WTC11 (cell line): ENCODE measurements around the gene COL6A3. TPM values are rescaled to one million over a fixed set of nuclear protein-coding genes. Genes with fewer than 3 reads are reported as not detected.

Experiments
- ATAC-seq: fragments of 200-7000 bp; cut with Tn5 transposase; 2 replicates; pipeline ENCODE4 v1.10.0; 2021; ENCODE audit warnings: mild to moderate bottlenecking, moderate library complexity
- CTCF ChIA-PET: fragments of 300-600 bp; sonication (Branson Sonifier 250); formaldehyde crosslinking; loops from one replicate; lab custom pipeline; 2021; ENCODE audit warnings: antibody characterized with exemption; lab: Charles Lee
- POLR2A ChIA-PET: fragments of 350-600 bp; sonication (Branson Sonifier 250); formaldehyde crosslinking; loops from one replicate; lab custom pipeline; 2021; ENCODE audit warnings: antibody characterized with exemption; lab: Charles Lee
- DNase-seq: peaks from one replicate; pipeline ENCODE4 v3.0.0; 2021; ENCODE audit warnings: low spot score
- H3K27ac Mint-ChIP-seq: 2 replicates; pipeline ENCODE4 v1.8.0; 2021; ENCODE audit warnings: mixed read lengths
- H3K27me3 Mint-ChIP-seq: 2 replicates; pipeline ENCODE4 v1.8.0; 2021; ENCODE audit warnings: low read depth, mild to moderate bottlenecking, moderate library complexity, mixed read lengths
- H3K36me3 Mint-ChIP-seq: 2 replicates; pipeline ENCODE4 v1.8.0; 2021; ENCODE audit warnings: mixed read lengths
- H3K4me1 Mint-ChIP-seq: 2 replicates; pipeline ENCODE4 v1.8.0; 2022; ENCODE audit warnings: mixed read lengths
- H3K4me3 Mint-ChIP-seq: 2 replicates; pipeline ENCODE4 v1.8.0; 2021; ENCODE audit warnings: mild to moderate bottlenecking, moderate library complexity, mixed read lengths
- H3K9me3 Mint-ChIP-seq: 2 replicates; pipeline ENCODE4 v1.8.0; 2021; ENCODE audit warnings: mixed read lengths
- ATF1 ChIP-seq: sonication (generic); formaldehyde crosslinking; IDR thresholded peaks from 2 replicates; pipeline ENCODE4 v1.8.1; 2023; ENCODE audit warnings: mild to moderate bottlenecking, moderate library complexity, missing genetic modification reagents
- ATF2 ChIP-seq: sonication (generic); formaldehyde crosslinking; IDR thresholded peaks from 2 replicates; pipeline ENCODE4 v1.8.1; 2022; ENCODE audit warnings: low read depth, missing genetic modification reagents, borderline replicate concordance
- CREB1 ChIP-seq: sonication (generic); formaldehyde crosslinking; IDR thresholded peaks from 2 replicates; pipeline ENCODE4 v1.8.0; 2023; ENCODE audit warnings: mild to moderate bottlenecking, missing genetic modification reagents
- ETV6 ChIP-seq: sonication (generic); formaldehyde crosslinking; IDR thresholded peaks from 2 replicates; pipeline ENCODE4 v1.8.1; 2022; ENCODE audit warnings: mild to moderate bottlenecking, missing genetic modification reagents
- FOXP1 ChIP-seq: sonication (generic); formaldehyde crosslinking; IDR thresholded peaks from 2 replicates; pipeline ENCODE4 v1.8.0; 2022; ENCODE audit warnings: missing genetic modification reagents, mild to moderate bottlenecking, moderate library complexity, borderline replicate concordance
- HMGA2 ChIP-seq: fragments of 250-450 bp; sonication (Bioruptor Pico); IDR thresholded peaks from 2 replicates; pipeline ENCODE4 v1.4.0; 2021; ENCODE audit warnings: mild to moderate bottlenecking, moderate library complexity
- JAZF1 ChIP-seq: fragments of 250-450 bp; sonication (Bioruptor Pico); IDR thresholded peaks from 2 replicates; pipeline ENCODE4 v1.9.0; 2021; ENCODE audit warnings: moderate library complexity, mild to moderate bottlenecking, inconsistent platforms
- NFE2L1 ChIP-seq: sonication (generic); formaldehyde crosslinking; IDR thresholded peaks from 2 replicates; pipeline ENCODE4 v1.8.1; 2023; ENCODE audit warnings: missing genetic modification reagents
- SOX15 ChIP-seq: fragments of 250-450 bp; sonication (Bioruptor Pico); IDR thresholded peaks from 2 replicates; pipeline ENCODE4 v1.9.0; 2021; ENCODE audit warnings: mild to moderate bottlenecking
- SP1 ChIP-seq: sonication (generic); formaldehyde crosslinking; conservative IDR thresholded peaks from 2 replicates; pipeline ENCODE4 v1.8.1; 2022; ENCODE audit warnings: missing genetic modification reagents
- TEAD1 ChIP-seq: sonication (generic); formaldehyde crosslinking; IDR thresholded peaks from 2 replicates; pipeline ENCODE4 v1.8.0; 2022; ENCODE audit warnings: mild to moderate bottlenecking, missing genetic modification reagents
- TP53 ChIP-seq: sonication (generic); formaldehyde crosslinking; IDR thresholded peaks from 2 replicates; pipeline ENCODE4 v1.8.1; 2023; ENCODE audit warnings: mild to moderate bottlenecking, missing genetic modification reagents
- USF2 ChIP-seq: sonication (generic); formaldehyde crosslinking; IDR thresholded peaks from 2 replicates; pipeline ENCODE4 v1.8.1; 2023; ENCODE audit warnings: mild to moderate bottlenecking, missing genetic modification reagents, moderate library complexity
- ZNF121 ChIP-seq: sonication (generic); formaldehyde crosslinking; IDR thresholded peaks from 2 replicates; pipeline ENCODE4 v1.8.0; 2023; ENCODE audit warnings: missing genetic modification reagents
- ZNF138 ChIP-seq: sonication (generic); formaldehyde crosslinking; conservative IDR thresholded peaks from 2 replicates; pipeline ENCODE4 v1.8.1; 2022; ENCODE audit warnings: mild to moderate bottlenecking, moderate library complexity, missing genetic modification reagents
- ZNF416 ChIP-seq: fragments of 250-450 bp; sonication (Bioruptor Pico); IDR thresholded peaks from 2 replicates; pipeline ENCODE4 v1.9.0; 2021; ENCODE audit warnings: mild to moderate bottlenecking, inconsistent platforms
- ZNF423 ChIP-seq: fragments of 250-450 bp; sonication (Bioruptor Pico); IDR thresholded peaks from 2 replicates; pipeline ENCODE4 v2.1.2; 2022; ENCODE audit warnings: mild to moderate bottlenecking, moderate library complexity
- total RNA-seq: library from RNA; stranded (reverse); gene quantifications from 3 replicates; pipeline ENCODE4 v1.2.3, GENCODE V29; 2021
- TF ChIP-seq, protein P1 (sequence below): fragments of 250-450 bp; sonication (Bioruptor Pico); conservative IDR thresholded peaks from 2 replicates; pipeline ENCODE4 v1.9.0; 2021; ENCODE audit warnings: mild to moderate bottlenecking
- TF ChIP-seq, protein P2 (sequence below): sonication (generic); formaldehyde crosslinking; IDR thresholded peaks from 2 replicates; pipeline ENCODE4 v1.8.0; 2022; ENCODE audit warnings: mild to moderate bottlenecking, missing genetic modification reagents
- TF ChIP-seq, protein P3 (sequence below): sonication (generic); formaldehyde crosslinking; IDR thresholded peaks from 2 replicates; pipeline ENCODE4 v1.8.0; 2023; ENCODE audit warnings: missing genetic modification reagents
- TF ChIP-seq, protein P4 (sequence below): fragments of 250-450 bp; sonication (Bioruptor Pico); IDR thresholded peaks from 2 replicates; pipeline ENCODE4 v2.1.2; 2022; ENCODE audit warnings: mild to moderate bottlenecking, moderate library complexity
- TF ChIP-seq, protein P5 (sequence below): fragments of 250-450 bp; sonication (Bioruptor Pico); IDR thresholded peaks from 2 replicates; pipeline ENCODE4 v1.9.0; 2021; ENCODE audit warnings: moderate library complexity, mild to moderate bottlenecking, inconsistent platforms, borderline replicate concordance
- TF ChIP-seq, protein P6 (sequence below): sonication (generic); formaldehyde crosslinking; IDR thresholded peaks from 2 replicates; pipeline ENCODE4 v1.8.1; 2023; ENCODE audit warnings: mild to moderate bottlenecking, missing genetic modification reagents

COL6A3 gene
- total RNA-seq, 1 experiment from 2014 or later = 2.6 TPM

DNA sequence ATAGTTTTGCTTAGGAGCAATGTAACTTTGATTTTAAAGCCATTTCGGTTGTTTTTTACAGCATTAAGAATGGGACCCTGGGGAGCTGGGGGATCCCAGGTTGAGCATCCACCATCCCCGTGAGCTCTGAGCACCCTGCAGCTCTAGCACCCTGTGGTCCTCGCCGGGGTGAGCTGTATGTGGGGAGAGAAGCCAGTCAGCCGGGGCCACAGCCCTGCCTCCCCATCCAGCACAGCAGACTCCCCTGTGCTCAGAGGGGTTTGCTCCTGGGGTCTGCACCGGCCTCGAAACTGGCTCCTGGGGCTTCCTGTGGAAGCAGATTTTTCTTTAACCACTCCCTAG lies 1.3 kb downstream of the COL6A3 start:
- no peak overlapping the region for H3K27ac Mint-ChIP-seq
- CTCF ChIA-PET = interaction anchor here (0.8 to 6.8 kb wide), 5 partner anchors 8 to 247 kb away, joined by 3 to 75 read pairs (median 4); no protein-coding TSS in a partner anchor
- H3K4me3 Mint-ChIP-seq = no peak overlapping the region

GRCh38 chr2:237411683-237412423 lies 2.1 kb downstream of the COL6A3 start:
- Mint-ChIP-seq H3K4me3 (no peak overlapping the region), H3K36me3 (no peaks in the 10 kb centered on the region)
- ATAC-seq = peak; percentile 10; the same call in 1 of the 2 replicates
- POLR2A ChIA-PET = no interaction called here
- no peak for DNase-seq
- TF ChIP-seq ZNF423 (CRISPR knock-in tag) (no peak), CREB1 (CRISPR knock-in tag) (no peak), TP53 (CRISPR knock-in tag) (no peak), ATF1 (no peak), TEAD1 (CRISPR knock-in tag) (no peak), SOX15 (CRISPR knock-in tag) (no peak), SP1 (CRISPR knock-in tag) (no peak), ZNF138 (CRISPR knock-in tag) (no peak), ZNF121 (CRISPR knock-in tag) (no peak)
- TF ChIP-seq, protein P1, sequence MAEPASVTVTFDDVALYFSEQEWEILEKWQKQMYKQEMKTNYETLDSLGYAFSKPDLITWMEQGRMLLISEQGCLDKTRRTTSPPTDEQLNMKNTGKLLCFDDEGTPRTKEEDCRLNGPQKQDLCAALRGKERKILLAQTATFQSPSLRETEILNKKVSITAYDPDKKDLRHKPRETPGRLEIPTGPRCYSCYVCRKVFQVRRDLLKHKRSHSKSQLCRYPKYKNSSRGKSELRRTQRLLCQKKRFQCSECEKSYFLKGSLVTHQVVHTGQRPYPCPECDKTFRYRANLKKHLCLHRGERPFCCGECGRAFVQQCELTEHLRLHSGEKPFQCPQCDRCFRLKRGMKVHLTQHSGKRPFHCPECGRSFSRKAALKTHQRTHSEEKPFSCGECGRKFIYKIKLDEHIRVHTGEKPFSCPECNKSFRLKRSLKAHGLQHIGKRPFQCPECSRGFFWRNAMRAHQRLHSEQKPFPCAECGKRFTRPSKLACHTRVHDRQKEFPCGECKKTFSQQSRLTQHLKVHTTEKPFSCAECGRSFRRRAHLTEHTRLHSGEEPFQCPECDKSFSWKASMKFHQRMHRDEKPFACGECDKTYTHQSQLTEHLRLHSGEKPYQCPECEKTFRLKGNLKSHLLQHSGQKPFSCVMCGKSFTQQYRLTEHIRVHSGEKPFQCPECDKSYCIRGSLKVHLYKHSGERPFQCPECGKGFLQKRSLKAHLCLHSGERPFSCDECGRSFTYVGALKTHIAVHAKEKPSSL = no peak
- TF ChIP-seq, protein P2, sequence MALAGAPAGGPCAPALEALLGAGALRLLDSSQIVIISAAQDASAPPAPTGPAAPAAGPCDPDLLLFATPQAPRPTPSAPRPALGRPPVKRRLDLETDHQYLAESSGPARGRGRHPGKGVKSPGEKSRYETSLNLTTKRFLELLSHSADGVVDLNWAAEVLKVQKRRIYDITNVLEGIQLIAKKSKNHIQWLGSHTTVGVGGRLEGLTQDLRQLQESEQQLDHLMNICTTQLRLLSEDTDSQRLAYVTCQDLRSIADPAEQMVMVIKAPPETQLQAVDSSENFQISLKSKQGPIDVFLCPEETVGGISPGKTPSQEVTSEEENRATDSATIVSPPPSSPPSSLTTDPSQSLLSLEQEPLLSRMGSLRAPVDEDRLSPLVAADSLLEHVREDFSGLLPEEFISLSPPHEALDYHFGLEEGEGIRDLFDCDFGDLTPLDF (CRISPR knock-in tag) = no peak
- TF ChIP-seq, protein P3, sequence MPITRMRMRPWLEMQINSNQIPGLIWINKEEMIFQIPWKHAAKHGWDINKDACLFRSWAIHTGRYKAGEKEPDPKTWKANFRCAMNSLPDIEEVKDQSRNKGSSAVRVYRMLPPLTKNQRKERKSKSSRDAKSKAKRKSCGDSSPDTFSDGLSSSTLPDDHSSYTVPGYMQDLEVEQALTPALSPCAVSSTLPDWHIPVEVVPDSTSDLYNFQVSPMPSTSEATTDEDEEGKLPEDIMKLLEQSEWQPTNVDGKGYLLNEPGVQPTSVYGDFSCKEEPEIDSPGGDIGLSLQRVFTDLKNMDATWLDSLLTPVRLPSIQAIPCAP (CRISPR knock-in tag) = no peak
- TF ChIP-seq, all 79 proteins: peak for 0
- Mint-ChIP-seq H3K4me1 (peaks cover 35% of the 10 kb centered on the region), H3K27me3 (no peaks in the 10 kb centered on the region; the same call in 1 of the 2 replicates), H3K27ac (no peak overlapping the region), H3K9me3 (no peaks in the 10 kb centered on the region)
- CTCF ChIA-PET = interaction anchor here (0.8 to 6.8 kb wide), 9 partner anchors 9 to 290 kb away, joined by 3 to 75 read pairs (median 4); no protein-coding TSS in a partner anchor

More for the DNA sequence above, 1.3 kb downstream of the COL6A3 start:
- DNase-seq (no peak), ATAC-seq (no peak)
- POLR2A ChIA-PET = no interaction called here
- no peaks in the 10 kb centered on the region for H3K9me3 Mint-ChIP-seq
- H3K4me1 Mint-ChIP-seq = peaks cover 35% of the 10 kb centered on the region
- H3K27me3 Mint-ChIP-seq = peaks cover 4% of the 10 kb centered on the region; the same call in 1 of the 2 replicates
- TF ChIP-seq CREB1 (CRISPR knock-in tag) (no peak), FOXP1 (CRISPR knock-in tag) (no peak), HMGA2 (CRISPR knock-in tag) (no peak), ATF1 (no peak), ZNF121 (CRISPR knock-in tag) (no peak), JAZF1 (no peak), NFE2L1 (CRISPR knock-in tag) (no peak), ZNF416 (CRISPR knock-in tag) (no peak), USF2 (CRISPR knock-in tag) (no peak), ATF2 (CRISPR knock-in tag) (no peak), ETV6 (CRISPR knock-in tag) (no peak)
- TF ChIP-seq, protein P4, sequence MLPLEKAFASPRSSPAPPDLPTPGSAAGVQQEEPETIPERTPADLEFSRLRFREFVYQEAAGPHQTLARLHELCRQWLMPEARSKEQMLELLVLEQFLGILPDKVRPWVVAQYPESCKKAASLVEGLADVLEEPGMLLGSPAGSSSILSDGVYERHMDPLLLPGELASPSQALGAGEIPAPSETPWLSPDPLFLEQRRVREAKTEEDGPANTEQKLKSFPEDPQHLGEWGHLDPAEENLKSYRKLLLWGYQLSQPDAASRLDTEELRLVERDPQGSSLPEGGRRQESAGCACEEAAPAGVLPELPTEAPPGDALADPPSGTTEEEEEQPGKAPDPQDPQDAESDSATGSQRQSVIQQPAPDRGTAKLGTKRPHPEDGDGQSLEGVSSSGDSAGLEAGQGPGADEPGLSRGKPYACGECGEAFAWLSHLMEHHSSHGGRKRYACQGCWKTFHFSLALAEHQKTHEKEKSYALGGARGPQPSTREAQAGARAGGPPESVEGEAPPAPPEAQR (CRISPR knock-in tag) = no peak
- TF ChIP-seq, protein P5, sequence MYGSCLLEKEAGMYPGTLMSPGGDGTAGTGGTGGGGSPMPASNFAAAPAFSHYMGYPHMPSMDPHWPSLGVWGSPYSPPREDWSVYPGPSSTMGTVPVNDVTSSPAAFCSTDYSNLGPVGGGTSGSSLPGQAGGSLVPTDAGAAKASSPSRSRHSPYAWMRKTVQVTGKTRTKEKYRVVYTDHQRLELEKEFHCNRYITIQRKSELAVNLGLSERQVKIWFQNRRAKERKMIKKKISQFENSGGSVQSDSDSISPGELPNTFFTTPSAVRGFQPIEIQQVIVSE (CRISPR knock-in tag) = no peak
- TF ChIP-seq, protein P6, sequence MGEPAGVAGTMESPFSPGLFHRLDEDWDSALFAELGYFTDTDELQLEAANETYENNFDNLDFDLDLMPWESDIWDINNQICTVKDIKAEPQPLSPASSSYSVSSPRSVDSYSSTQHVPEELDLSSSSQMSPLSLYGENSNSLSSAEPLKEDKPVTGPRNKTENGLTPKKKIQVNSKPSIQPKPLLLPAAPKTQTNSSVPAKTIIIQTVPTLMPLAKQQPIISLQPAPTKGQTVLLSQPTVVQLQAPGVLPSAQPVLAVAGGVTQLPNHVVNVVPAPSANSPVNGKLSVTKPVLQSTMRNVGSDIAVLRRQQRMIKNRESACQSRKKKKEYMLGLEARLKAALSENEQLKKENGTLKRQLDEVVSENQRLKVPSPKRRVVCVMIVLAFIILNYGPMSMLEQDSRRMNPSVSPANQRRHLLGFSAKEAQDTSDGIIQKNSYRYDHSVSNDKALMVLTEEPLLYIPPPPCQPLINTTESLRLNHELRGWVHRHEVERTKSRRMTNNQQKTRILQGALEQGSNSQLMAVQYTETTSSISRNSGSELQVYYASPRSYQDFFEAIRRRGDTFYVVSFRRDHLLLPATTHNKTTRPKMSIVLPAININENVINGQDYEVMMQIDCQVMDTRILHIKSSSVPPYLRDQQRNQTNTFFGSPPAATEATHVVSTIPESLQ = no peak
- no peaks in the 10 kb centered on the region for H3K36me3 Mint-ChIP-seq
